Breast epithelium (tissue), 4 donors: ENCODE measurements around the gene TNS1. TPM values are rescaled to one million over a fixed set of nuclear protein-coding genes. Genes with fewer than 3 reads are reported as not detected.
A peak's percentile ranks its signal among the peaks of the same experiment; 100 is the strongest.

Experiments used
- DNase-seq, 2 donors: peaks; one replicate each; pipeline ENCODE4 v3.0.0-alpha.2; 2019; ENCODE audit warnings: low spot score in 2 of 2
- H3K27ac ChIP-seq, 2 donors: fragments of 200-600 bp; sonication (generic) in 1 of 2; one replicate each; pipeline ENCODE4 v1.5.1; 2016 to 2019; ENCODE audit warnings: mild to moderate bottlenecking in 1 of 2
- H3K27me3 ChIP-seq, 2 donors: fragments of 200-600 bp; sonication (generic) in 1 of 2; one replicate each; pipeline versions ENCODE4 v1.5.1 to v1.6.0; 2017 to 2019; ENCODE audit warnings: control low read depth in 1 of 2, mild to moderate bottlenecking in 1 of 2
- H3K36me3 ChIP-seq: fragments of 200-600 bp; one replicate; pipeline ENCODE4 v1.5.1; 2019
- H3K4me1 ChIP-seq, 2 donors: fragments of 200-600 bp; sonication (generic); one replicate each; pipeline ENCODE4 v1.5.1; 2016 to 2019; ENCODE audit warnings: control low read depth in 1 of 2
- H3K4me3 ChIP-seq, 3 donors: fragments of 200-600 bp; sonication (generic); 1 replicate in 2 of 3; 2 replicates in 1 of 3; pipeline ENCODE4 v1.5.1; 2016 to 2019; ENCODE audit warnings: mild to moderate bottlenecking in 3 of 3, moderate library complexity in 2 of 3
- H3K9me3 ChIP-seq, 2 donors: fragments of 200-600 bp; sonication (generic) in 1 of 2; one replicate each; pipeline ENCODE4 v1.5.1; 2016 to 2019; ENCODE audit warnings: control low read depth in 1 of 2
- CTCF ChIP-seq, 3 donors: fragments of 450-650 bp; IDR thresholded peaks; one replicate each; pipeline ENCODE4 v1.5.1; 2016 to 2017; ENCODE audit warnings: antibody characterized with exemption in 3 of 3, mild to moderate bottlenecking in 3 of 3, moderate library complexity in 3 of 3
- POLR2A ChIP-seq: fragments of 450-650 bp; IDR thresholded peaks from one replicate; pipeline ENCODE4 v1.6.1; 2016; ENCODE audit warnings: antibody characterized with exemption, mild to moderate bottlenecking, moderate library complexity
- POLR2AphosphoS5 ChIP-seq, 3 donors: sonication (generic); formaldehyde crosslinking; IDR thresholded peaks; one replicate each; pipeline ENCODE4 v1.6.1; 2017; ENCODE audit warnings: antibody characterized with exemption in 3 of 3
- intact Hi-C: fragments of 100-400 bp; cut with DNase I; formaldehyde crosslinking; loops from one replicate; pipeline ENCODE4 v1.15.1; 2023; ENCODE audit warnings: low total_unique reads
- total RNA-seq, 3 donors: library from RNA; depleted of rRNA; stranded (reverse); fragments of >200 nt; gene quantifications; one replicate each; pipeline ENCODE4 v1.1.0, GENCODE V29; 2016

The TNS1 gene
- total RNA-seq, 3 donors from 2014 or later: 141 to 577 (median 154) TPM

- intact Hi-C loops: loop anchor here (1.0 kb wide), 1 partner anchor 30 kb away; no protein-coding TSS in a partner anchor
- DNase-seq: no peak
- no peak for TF ChIP-seq CTCF (IDR thresholded peaks at IDR 0.05)
- no peak for TF ChIP-seq POLR2A
- TF ChIP-seq POLR2AphosphoS5 (IDR thresholded peaks at IDR 0.05): no peak
- peaks cover 7% of the 10 kb centered on the region for H3K36me3 ChIP-seq
- no peak overlapping the region for H3K4me3 ChIP-seq
- no peaks in the 10 kb centered on the region for H3K4me1 ChIP-seq
- H3K27ac ChIP-seq: no peak overlapping the region
- no peaks in the 10 kb centered on the region for H3K27me3 ChIP-seq
- no peaks in the 10 kb centered on the region for H3K9me3 ChIP-seq
Measured at GRCh38 chr2:217802876-217803652, 199.7 kb downstream of the TNS1 start.

- Histone ChIP-seq H3K4me3 (no peak overlapping the region), H3K9me3 (no peaks in the 10 kb centered on the region), H3K27me3 (no peaks in the 10 kb centered on the region), H3K4me1 (no peaks in the 10 kb centered on the region), H3K36me3 (peaks cover 7% of the 10 kb centered on the region), H3K27ac (no peak overlapping the region)
- DNase-seq: no peak
- TF ChIP-seq POLR2AphosphoS5 (IDR thresholded peaks at IDR 0.05): peak in 1 of 3 donors; percentile 19
- TF ChIP-seq CTCF (IDR thresholded peaks at IDR 0.05): no peak
- intact Hi-C loops: no loop called here
Measured at GRCh38 chr2:217802266-217802665, 200.5 kb downstream of the TNS1 start.

GRCh38 chr2:217801711-217802110 is 201.1 kb downstream of the TNS1 start:
- TF ChIP-seq CTCF (IDR thresholded peaks at IDR 0.05) (no peak), POLR2AphosphoS5 (IDR thresholded peaks at IDR 0.05) (no peak)
- H3K36me3 ChIP-seq: peaks cover 7% of the 10 kb centered on the region
- intact Hi-C loops: no loop called here
- no peaks in the 10 kb centered on the region for H3K4me1 ChIP-seq
- H3K27ac ChIP-seq: no peak overlapping the region
- H3K4me3 ChIP-seq: no peak overlapping the region
- no peak for DNase-seq
- no peaks in the 10 kb centered on the region for H3K27me3 ChIP-seq
- no peaks in the 10 kb centered on the region for H3K9me3 ChIP-seq

GRCh38 chr2:217801115-217801531 is 201.7 kb downstream of the TNS1 start:
- peak; percentile 15 to 33 for DNase-seq
- no peaks in the 10 kb centered on the region for H3K4me1 ChIP-seq
- peak overlapping the region in 1 of 2 donors; percentile 44 for H3K27ac ChIP-seq
- no peaks in the 10 kb centered on the region for H3K27me3 ChIP-seq
- peaks cover 7% of the 10 kb centered on the region for H3K36me3 ChIP-seq
- no peak for TF ChIP-seq CTCF (IDR thresholded peaks at IDR 0.05)
- no peak for TF ChIP-seq POLR2AphosphoS5 (IDR thresholded peaks at IDR 0.05)
- TF ChIP-seq POLR2A: no peak
- intact Hi-C loops: no loop called here
- no peaks in the 10 kb centered on the region for H3K9me3 ChIP-seq
- no peak overlapping the region for H3K4me3 ChIP-seq

- H3K27ac ChIP-seq: peak overlapping the region in 1 of 2 donors; percentile 44
- no peaks in the 10 kb centered on the region for H3K27me3 ChIP-seq
- H3K4me3 ChIP-seq: no peak overlapping the region
- H3K36me3 ChIP-seq: peaks cover 7% of the 10 kb centered on the region
- DNase-seq: peak; percentile 12 to 17
- intact Hi-C loops: no loop called here
- H3K9me3 ChIP-seq: no peaks in the 10 kb centered on the region
- no peaks in the 10 kb centered on the region for H3K4me1 ChIP-seq
- TF ChIP-seq POLR2AphosphoS5 (IDR thresholded peaks at IDR 0.05) (no peak), CTCF (IDR thresholded peaks at IDR 0.05) (no peak), POLR2A (no peak)
Measured at GRCh38 chr2:217800433-217801114, 202.2 kb downstream of the TNS1 start.
